GM19372 (cell line): ENCODE results near the gene RPL36A.

ENCODE experiments used
- ATAC-seq: cut with Tn5 transposase; IDR thresholded peaks from one replicate; pipeline ENCODE4 v1.9.1; 2021; ENCODE audit warnings: mild to moderate bottlenecking, low read depth, moderate library complexity; ENCODE audit not compliant: unreplicated experiment

The RPL36A gene

DNA sequence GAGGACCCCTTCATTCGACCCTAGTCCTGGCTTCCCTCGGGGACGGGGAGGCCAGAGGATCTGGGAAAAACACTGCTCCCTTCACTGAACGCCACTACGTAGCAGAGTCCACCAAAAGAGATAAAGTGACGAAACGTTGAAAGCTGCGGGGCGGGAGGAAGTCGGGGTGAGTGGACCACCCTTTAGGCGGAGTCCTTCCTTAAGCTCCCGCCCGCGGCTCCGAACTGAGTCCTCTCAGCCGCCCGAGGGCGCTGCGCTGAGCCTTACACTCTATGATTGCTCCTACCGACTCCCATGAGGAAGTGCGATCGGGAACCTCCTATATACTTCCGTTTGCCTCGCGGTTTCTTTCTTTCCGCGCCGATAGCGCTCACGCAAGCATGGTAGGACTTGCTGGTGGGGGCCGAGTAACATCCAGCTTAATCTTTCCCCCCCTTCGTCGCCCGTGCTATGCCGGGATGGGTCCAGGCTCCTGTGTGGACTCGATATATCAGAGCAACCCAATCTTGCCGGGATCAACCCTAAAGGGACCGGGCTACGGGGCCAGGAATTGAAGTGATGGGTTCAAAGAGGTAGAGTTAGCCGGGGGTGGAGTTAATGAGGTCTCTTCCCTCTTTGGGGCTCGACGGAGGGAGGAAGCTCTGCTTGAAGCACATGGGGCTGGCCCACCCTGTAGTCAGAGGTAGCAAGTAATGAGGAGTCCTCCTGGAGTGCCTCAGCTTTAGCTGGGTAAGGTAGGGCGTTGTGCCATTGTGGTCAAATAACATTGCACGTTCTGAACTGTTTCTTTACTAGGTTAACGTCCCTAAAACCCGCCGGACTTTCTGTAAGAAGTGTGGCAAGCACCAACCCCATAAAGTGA is at the start of gene RPL36A:
Gene RPL36A (plus strand): TSS at position 348 of the 862 bp plus-strand sequence. CDS start 33 bp downstream, at position 381.
- ATAC-seq, result peak; percentile 76

DNA sequence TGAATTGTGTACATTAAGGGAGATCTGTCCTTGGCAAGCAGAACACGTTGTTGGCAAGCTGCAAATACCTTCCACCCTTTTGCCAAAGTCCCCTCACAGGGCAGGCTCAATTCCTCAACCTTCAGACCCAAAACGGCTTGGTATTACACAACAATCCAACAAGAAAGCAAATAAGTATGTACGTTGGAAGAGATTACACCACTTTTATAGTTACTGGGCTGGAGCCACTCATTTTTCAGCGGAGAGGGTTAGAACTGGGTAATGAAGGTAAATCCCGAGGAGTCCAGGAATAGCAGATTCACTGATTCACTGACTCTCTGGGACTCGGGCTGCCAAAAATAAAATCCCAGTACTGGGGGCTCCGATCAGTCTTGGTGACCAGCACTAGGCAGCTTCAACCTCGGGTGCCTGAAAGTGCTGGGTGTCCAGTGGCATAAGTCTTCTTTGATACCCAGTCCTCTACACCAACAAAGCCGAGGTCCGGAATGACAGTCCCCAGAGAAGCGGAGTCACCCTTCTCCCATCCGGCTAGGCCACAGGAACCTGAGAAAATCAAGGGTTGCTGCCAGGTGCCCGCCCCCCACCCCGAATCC is 42.9 kb upstream of the RPL36A start:
- peak; percentile 11 for ATAC-seq

DNA sequence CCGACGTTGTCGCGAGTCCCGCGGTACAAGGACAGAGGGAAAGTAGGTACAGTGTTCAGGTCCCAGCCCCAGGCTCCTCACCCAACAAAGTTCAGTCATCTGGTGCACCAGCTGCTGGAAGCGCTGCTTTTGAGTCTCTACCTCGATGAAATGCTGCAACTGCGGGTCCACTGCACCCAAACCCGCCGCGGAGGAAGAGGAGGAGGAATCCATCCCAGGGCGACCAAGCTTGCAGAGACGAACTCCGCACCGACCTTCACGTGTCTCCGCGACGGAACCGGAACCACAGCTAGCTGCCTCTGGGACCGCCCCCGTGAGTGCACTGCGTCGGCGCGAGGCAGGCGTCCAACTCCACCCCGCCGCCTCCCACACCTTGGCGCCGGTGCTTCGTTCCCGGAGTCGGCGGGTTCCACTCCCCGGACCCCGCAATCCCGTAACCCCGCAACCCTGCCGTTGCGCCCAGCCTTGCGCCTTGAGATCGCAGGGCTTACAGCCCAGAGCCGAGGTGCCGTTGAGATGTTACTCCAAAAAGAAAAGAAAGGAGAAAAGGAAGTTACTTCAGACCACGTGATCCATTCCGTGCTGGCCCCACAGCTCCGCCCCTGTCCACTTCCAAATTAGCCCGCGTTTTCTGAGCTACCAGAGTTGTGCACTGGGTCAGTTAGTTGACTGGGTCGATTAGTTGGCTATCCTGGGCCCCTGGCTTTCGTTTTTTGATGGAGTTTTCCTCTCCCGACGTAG is 42.2 kb upstream of the RPL36A start, which contains the start of gene TIMM8A:
Gene TIMM8A (minus strand): TSS at position 291 of the 741 bp plus-strand sequence. CDS start 78 bp downstream, at position 213.
- ATAC-seq, result peak; percentile 96

DNA sequence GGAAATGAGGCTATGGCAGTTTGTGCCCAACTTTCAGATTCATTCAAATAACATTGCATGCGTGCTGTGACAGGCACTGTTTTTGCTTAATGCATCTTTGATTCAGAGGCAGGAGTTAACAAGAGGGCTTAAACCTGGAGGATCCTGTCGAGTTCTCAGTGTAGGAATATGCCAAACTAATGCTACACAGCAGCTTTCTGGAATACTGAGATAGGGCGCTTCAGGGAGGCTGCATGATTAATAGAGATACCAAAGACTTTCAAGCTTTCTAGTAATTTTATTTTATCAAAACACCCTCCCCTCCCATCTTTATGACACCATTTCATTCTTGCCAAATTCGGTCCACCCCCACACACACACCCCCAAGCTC is 41.6 kb upstream of the RPL36A start:
- no peak for ATAC-seq

DNA sequence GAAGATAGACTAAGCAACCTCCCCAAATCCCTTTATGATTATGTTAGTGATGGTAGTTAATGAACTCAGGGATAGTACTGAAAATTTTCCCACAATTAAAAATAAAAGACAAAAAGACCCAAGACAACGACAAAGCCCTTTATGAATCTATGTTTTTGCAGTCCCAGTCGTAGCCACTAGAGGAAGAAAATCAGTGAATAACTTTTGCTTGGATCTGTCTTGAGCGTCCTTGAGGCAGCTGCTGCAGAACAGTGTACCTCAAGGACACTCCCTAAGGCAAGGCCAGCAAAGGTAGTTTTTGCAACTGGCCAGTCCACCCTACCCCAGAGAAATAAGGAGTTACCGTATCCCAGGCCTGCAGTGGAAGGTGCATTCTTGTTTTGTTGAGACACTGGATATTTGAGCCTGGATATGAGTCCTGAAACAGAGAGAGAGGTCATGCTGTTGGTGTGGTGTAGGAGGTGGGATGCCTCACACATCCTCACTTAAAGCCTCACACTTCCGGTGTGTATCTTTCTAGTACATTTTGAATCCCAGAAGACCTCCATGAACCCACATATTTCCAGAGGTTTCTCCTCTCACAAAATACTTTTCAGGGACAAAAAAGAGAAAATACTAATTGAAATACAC is 33.5 kb upstream of the RPL36A start:
- no peak for ATAC-seq

DNA sequence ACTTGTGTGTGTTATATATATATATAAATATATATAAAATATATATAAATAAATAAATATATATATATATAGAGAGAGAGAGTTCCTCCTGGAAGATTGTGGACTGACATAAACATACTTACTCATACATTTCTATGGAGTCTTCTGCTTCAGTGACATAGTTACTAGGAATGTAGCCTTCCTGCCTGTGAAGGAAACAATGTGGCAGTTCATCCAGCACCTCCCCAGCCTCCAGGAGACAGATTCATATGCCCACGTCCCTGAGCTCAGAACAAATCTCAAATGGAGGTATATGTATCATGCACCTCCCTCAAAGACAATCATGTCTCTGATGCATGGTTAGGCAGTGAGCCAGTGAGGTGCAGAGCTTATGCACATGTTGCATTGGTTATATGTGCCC is 30.8 kb upstream of the RPL36A start:
- no peak for ATAC-seq

DNA sequence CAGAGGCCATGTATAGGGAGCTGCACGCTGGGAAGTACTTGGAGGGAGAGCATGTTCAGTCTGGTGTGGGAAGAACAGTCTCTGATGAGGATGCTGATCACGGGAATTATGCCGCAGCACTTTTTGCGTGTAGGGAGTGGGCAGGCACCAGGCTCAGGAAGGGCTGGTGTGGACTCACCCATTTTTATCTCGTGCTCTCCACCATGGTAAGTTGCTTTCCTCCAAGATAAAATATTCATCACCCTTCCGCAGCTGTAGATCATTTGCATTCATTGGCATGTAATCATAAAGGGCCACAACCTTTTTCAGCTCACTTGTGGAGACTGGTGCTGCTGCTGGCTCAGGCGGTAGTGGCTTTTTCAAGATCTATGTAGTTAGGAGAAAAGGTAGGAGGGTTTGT is 30.4 kb upstream of the RPL36A start:
- ATAC-seq, result no peak

DNA sequence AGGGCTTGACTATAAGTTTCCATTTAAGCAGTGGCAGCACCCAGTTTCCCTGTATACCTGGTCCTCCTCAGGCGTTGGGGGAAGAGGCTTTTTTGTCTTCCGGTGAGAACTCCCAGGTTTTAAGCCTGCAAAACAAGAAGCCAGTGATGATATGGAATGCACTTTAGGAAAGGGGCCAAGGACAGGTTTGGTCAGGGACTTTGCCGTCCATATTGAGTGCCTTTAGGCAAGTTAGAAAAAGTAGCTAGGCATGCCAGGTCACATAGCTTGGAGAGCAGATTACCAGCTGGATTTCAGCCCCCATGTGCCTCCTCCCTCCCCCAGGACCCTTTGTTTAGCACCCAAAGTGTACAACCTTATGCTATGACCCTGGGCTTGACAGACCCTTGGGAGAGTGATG is 28.7 kb upstream of the RPL36A start:
- ATAC-seq, result no peak

DNA sequence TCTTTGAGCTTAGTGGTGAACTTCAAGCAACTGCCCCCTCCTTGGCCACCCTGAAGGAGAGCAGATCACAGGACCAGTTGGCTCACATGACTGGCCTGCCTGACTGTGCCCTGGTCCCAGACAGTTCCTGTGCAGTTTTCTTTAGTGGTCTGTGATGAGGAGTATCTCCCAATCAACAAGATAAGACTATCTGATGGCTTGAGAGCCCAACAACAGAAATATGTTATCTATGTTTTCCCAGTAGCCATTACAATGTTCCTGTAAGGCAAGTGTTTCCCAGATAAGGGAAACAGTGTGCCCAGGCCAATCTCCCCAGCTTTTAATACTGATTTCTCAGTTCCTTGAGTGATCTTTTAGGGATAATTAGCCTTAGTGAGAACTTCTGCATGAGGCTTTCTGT is 28.1 kb upstream of the RPL36A start:
- no peak for ATAC-seq

DNA sequence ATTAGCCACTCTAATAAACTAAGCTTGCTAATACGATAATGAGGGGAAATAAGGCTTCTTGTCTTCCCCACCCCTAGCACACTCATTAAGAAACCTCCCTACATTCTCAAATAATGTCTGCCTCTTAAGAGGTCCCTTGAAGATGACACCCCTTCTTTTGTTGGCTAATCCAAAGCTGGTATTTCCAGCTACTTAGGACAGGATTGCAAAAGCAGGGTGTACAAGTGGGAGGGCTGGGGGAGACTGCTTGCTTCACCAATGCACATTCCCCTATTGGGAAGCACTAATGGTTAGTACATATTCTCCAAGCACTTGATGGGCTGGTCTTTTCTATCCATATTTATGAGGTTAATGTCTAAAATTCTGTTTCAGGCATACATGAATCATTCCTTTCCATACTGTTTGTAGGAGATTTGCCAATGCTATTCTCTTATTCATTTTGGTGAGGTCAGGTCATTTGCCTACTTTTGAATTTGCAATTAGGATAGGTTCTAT is 25.5 kb upstream of the RPL36A start:
- ATAC-seq, result no peak

DNA sequence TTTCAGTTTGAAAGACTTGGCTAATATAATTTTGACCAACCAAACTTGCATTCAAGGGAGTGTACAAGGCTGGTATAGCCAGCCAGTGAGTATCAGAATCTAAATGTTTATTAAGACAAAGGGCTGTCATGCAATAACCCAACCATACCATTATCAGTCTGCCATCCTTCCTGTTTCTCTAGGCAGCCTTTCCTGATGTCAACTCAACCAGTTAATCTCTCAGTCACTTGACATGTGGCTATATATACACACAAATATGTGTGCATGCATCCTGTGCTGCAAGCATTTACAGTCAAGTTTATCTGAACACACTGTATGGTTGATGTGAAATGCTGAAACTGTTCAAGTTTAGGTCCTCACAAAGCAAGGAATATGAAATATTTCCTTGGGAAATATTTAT is 22.0 kb upstream of the RPL36A start:
- no peak for ATAC-seq

DNA sequence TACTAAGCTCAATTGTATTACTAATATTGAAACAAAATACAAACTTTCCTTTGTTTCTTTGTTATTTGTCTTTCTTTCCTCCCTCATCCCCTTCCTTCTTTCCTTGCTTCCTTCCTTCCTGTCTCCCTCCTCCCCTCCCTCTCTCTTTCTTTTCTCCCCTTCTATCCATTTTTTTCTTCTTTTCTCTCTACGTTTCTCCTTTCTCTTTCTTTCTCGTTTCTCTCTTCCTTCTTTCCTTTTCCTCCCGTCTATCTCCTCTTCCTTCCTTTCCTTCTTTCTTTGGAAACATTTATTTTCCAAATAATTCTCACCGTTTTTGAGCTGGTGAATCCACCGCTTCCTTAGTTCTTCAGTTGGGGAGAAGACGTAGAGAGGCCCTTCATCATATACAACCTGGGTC is 21.1 kb upstream of the RPL36A start:
- no peak for ATAC-seq

DNA sequence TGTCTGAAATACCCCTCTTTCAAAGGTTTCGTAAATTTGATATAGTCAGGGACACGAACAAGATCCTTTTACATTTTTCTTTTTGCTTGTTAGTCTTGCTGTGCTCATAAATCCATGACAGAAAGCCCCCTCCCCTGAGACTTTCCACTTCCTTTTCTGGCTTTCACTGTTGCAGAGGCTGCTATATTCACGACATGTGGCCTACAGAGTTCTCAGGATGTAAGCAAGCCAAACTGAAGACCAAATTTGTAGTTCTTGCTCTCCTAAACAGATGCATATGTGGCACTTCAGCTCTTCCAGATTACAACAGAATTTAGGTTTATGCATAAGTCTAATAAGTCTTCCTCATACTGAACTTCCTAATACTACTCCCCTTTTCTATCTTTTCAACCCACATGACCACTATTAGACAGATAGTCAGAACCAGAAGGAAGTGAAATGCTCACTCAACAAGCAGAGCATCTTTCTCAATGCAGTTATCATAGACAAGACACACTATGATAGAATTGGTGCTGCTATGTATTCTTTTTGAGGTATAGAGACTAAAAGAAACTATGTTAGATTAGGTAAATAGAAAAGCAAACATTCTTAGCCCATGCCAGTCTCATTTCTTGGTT is 19.8 kb upstream of the RPL36A start:
- no peak for ATAC-seq

DNA sequence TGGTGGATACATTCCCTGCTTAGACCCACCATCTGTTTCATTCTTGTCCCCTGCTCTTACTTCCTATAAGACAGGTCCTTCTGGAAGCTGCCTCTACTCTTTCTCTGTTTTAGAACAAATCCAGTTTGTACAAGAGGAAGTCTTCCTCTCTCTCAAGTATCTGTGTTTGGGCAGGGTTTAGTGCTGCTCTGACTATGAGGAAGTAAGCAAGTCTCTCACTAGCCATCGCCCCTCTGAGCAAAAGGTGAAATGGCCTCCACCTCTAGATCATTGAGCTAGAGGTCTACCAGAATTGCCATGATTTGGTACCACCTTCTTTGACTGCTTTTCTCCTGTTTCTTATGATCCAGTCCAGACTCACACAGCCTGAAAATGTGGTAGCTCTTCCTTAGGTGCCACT is 13.3 kb upstream of the RPL36A start:
- ATAC-seq, result no peak

DNA sequence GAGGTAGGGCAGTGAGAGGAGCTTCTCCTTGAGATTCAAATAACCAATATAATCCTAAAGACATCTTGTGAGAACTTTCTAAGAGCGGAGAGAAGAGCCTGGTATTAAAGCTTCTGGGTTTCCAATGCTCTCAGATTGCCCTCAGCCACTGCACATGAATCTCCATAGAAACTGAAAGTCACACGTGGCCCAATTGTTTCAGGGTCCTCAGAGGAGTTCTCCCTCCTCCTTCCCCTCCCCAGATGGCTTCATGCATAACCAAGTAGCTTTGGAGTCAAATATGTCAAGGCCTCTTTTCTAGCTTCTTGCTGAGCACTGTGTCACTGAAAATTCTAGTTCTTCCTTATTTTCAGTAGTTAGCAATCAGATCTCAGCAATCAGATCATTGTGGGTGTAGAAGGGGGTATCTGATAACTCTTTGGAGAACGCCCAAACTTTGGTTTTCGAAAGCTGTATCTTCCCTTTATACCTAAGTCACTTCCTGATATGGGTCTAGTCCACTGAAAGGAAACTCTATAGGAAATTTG is 7.1 kb upstream of the RPL36A start:
- peak; percentile 66 for ATAC-seq

DNA sequence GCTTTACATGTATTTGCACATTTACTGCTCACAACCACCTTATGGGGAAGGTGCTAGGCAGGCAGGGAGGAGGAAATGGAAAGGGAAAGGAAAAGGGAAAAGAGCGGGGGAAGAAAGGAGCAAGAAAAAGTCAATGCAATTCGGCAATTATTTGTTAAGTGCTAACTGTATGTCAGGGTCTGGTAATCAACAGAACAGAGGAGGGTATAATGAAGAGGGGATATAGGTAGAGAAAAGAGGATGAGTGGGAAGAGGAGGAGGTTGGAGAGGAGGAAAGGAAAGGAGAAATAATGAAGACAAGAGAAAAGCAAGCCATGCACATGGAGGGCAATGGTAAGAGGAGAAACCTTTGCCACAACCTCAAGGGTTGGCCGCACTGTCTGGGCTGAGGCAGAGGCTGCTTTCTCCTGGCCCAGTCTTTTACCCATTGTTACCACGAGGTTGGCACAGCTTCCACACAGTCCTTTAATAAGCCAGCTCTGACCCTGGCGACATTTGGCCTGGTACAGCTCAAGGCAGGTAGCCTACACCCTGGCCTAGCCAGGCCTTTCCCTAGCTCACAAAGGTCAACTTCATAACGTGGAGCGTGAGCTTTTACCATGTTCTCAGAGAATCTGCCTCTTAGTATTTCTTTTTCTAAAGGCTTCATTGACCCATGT is 5.7 kb upstream of the RPL36A start:
- ATAC-seq, result no peak

DNA sequence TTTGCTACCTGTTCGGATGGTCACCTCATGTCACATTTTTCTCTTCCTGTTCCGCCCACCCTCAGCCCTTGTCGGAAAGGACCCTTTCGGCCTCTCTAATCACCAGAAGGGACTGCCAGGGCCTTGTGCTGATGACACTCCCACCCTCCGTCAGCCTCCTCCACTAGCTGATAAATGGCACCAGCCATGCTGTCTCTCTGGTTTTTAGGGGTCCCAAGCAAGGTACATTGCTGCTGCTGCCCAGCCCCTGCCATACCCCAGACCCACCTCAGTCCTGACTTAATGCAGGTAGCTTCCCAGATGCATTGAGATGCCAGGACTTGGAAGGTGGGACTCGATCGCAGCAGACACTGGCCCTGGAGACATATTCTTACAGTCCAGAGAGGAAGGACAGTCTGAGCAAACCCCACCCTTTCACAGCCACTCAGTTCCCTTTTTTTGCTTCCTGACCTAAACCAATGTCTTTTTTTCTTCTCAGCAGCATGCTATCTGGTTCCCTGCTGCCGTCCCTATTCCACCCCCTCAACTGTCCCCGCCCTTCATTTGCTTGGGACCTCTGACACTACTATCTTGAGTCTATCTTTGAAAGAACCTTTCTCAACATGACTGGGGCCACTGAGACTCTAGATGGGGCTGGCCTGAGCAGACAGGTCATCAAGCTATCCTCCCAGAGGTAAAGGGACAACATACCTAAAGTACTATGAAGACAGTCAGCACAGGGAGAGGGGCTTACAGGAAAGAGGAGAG is 4.8 kb upstream of the RPL36A start, which contains the start of gene BTK:
Gene BTK (minus strand): TSS at position 397 of the 747 bp plus-strand sequence. CDS start 10,907 bp downstream, outside the sequence.
- ATAC-seq, result peak; percentile 53

DNA sequence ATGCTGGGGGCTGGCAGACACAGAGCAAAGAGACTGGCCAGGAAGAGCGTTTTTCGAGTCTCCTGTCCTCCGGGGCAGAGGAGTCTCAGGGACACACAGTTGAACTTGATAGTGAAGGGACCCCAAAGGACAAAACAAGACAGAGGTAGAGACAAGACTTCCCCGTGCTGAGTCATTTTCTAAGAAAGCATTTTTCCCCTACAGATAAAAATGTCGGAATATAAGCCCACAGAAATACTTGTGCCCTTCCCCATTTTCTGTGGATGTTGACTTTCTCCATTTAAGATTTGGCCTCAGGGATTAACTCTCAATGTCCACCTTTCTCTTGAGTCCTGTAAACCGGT is 4.3 kb upstream of the RPL36A start:
- ATAC-seq, result no peak

DNA sequence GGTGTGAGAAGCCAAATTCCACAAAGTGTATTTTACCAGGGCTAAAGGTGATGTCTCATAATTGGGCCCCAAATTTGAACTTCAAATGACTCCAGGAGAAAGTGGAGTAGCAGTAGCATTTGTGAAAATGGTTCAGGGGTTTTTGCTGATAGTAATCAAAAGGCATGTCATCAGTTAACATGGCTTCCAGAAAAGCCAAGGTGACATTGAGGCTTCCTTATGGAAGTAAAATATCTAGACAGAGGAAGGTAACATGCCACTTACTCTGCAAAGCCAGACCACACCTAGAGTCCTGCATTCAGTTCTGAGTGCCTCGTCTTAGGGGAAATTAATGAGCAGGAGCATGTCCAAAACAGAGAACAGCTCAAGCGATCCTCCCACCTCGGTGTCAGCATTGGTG is 2.2 kb upstream of the RPL36A start:
- no peak for ATAC-seq
